Ishikawa (cell line): ENCODE data around the gene CORO7.
A peak's percentile ranks its signal among the peaks of the same experiment; 100 is the strongest.

ENCODE experiments used
- CEBPB ChIP-seq: IDR thresholded peaks from 2 replicates; pipeline ENCODE4 v1.6.1; 2012
- CREB1 ChIP-seq: IDR thresholded peaks from 2 replicates; pipeline ENCODE4 v1.6.1; 2012; ENCODE audit warnings: low read depth
- EGR1 ChIP-seq: IDR thresholded peaks from 2 replicates; pipeline ENCODE4 v1.6.1; 2012
- EP300 ChIP-seq: IDR thresholded peaks from 2 replicates; pipeline ENCODE4 v1.6.1; 2012; ENCODE audit warnings: borderline replicate concordance
- FOXM1 ChIP-seq: IDR thresholded peaks from 2 replicates; pipeline ENCODE4 v1.6.1; 2012; ENCODE audit warnings: low read depth, borderline replicate concordance
- MAX ChIP-seq: IDR thresholded peaks from 2 replicates; pipeline ENCODE4 v1.6.1; 2012
- NFIC ChIP-seq: IDR thresholded peaks from 2 replicates; pipeline ENCODE4 v1.6.1; 2012
- RAD21 ChIP-seq: IDR thresholded peaks from 2 replicates; pipeline ENCODE4 v1.6.1; 2012; ENCODE audit warnings: low read depth
- REST ChIP-seq: IDR thresholded peaks from 2 replicates; pipeline ENCODE4 v1.6.1; 2012; ENCODE audit warnings: low read depth, mild to moderate bottlenecking
- TAF1 ChIP-seq: IDR thresholded peaks from 2 replicates; pipeline ENCODE4 v1.6.1; 2012; ENCODE audit warnings: low read depth, mild to moderate bottlenecking
- TCF12 ChIP-seq: IDR thresholded peaks from 2 replicates; pipeline ENCODE4 v1.6.1; 2012; ENCODE audit warnings: low read depth
- TEAD4 ChIP-seq: IDR thresholded peaks from 2 replicates; pipeline ENCODE4 v1.6.1; 2012
- USF1 ChIP-seq: IDR thresholded peaks from 2 replicates; pipeline ENCODE4 v1.6.1; 2012
- YY1 ChIP-seq: IDR thresholded peaks from 2 replicates; pipeline ENCODE4 v1.6.1; 2012; ENCODE audit warnings: low read depth
- ZBTB7A ChIP-seq: IDR thresholded peaks from 2 replicates; pipeline ENCODE4 v1.6.1; 2012; ENCODE audit warnings: low read depth

CORO7 gene

GRCh38 chr16:4322121-4323052 lies 94.0 kb downstream of the CORO7 start:
- TF ChIP-seq EGR1 (no peak), ZBTB7A (0 out of 2 replicates have a peak, but pooled peaks have one; percentile 17)

- TF ChIP-seq RAD21 = no peak
- TF ChIP-seq EGR1 = no peak
- no peak for TF ChIP-seq TAF1
- TF ChIP-seq TCF12 = peak; percentile 60; the same call in 1 of the 2 replicates
- no peak for TF ChIP-seq MAX
- no peak for TF ChIP-seq EP300
- no peak for TF ChIP-seq YY1
- no peak for TF ChIP-seq CREB1
- TF ChIP-seq FOXM1 = no peak
- no peak for TF ChIP-seq REST
- TF ChIP-seq USF1 = no peak
- 0 out of 2 replicates have a peak, but pooled peaks have one; percentile 8 for TF ChIP-seq TEAD4
- TF ChIP-seq CEBPB = no peak
- peak; percentile 48; the same call in 1 of the 2 replicates for TF ChIP-seq ZBTB7A
- no peak for TF ChIP-seq NFIC
Observed at GRCh38 chr16:4321286-4322120, 94.9 kb downstream of the CORO7 start.

GRCh38 chr16:4320571-4321137 lies 95.7 kb downstream of the CORO7 start:
- TF ChIP-seq TAF1 = no peak
- TF ChIP-seq FOXM1 = no peak

- TF ChIP-seq CREB1 (no peak), USF1 (no peak), FOXM1 (no peak)
Observed at GRCh38 chr16:4319454-4320421, 96.7 kb downstream of the CORO7 start.

- TF ChIP-seq MAX = no peak
- TF ChIP-seq YY1 = no peak
- TF ChIP-seq CEBPB = no peak
- TF ChIP-seq CREB1 = no peak
- TF ChIP-seq NFIC = no peak
- no peak for TF ChIP-seq ZBTB7A
- no peak for TF ChIP-seq EP300
- no peak for TF ChIP-seq USF1
Observed at GRCh38 chr16:4318967-4319366, 97.4 kb downstream of the CORO7 start.

- TF ChIP-seq ZBTB7A (no peak), EP300 (no peak), NFIC (no peak), RAD21 (no peak), TEAD4 (no peak), MAX (no peak), EGR1 (no peak), YY1 (no peak), CEBPB (no peak), FOXM1 (no peak), REST (no peak), CREB1 (no peak), TCF12 (no peak), TAF1 (no peak), USF1 (no peak)
Observed at GRCh38 chr16:4318451-4318910, 97.9 kb downstream of the CORO7 start.
